ENCODE measurements around the gene CEP170. TPM values are rescaled to one million over a fixed set of nuclear protein-coding genes. Genes with fewer than 3 reads are reported as not detected.

The CEP170 gene
- total and polyA plus RNA-seq, 10 of the 15 experiments (the other 5 are each of a cell fraction or from before 2014, with no cell fraction given) = 15.0 to 67.3 (median 40.2) TPM

DNA sequence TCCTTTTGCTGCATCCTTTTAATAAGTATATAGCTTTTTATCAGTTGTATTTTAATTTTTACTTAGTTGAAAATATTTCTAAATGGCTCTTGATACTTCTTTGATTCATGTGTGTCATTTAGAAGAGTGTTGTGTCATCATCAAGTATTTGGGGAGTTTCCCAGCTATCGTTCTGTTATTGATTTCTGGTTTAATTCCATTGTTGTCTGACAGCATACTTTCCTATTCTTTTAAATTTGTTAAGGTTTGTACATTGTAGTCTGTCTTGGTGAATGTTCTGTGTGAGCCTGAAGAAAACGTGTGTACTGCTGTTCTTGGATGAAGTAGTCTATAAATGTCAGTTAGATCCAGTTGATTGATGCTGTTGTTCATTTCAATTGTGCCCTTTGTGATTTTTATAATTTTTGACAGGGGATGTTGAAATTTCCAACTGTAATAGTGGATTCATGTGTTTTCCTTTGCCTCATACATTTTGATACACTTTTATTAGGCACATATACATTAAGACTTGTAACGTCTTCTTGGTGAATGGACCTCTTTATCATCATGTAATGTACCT lies 25.6 kb upstream of the CEP170 start (continued):
- TF ChIP-seq, protein P1, sequence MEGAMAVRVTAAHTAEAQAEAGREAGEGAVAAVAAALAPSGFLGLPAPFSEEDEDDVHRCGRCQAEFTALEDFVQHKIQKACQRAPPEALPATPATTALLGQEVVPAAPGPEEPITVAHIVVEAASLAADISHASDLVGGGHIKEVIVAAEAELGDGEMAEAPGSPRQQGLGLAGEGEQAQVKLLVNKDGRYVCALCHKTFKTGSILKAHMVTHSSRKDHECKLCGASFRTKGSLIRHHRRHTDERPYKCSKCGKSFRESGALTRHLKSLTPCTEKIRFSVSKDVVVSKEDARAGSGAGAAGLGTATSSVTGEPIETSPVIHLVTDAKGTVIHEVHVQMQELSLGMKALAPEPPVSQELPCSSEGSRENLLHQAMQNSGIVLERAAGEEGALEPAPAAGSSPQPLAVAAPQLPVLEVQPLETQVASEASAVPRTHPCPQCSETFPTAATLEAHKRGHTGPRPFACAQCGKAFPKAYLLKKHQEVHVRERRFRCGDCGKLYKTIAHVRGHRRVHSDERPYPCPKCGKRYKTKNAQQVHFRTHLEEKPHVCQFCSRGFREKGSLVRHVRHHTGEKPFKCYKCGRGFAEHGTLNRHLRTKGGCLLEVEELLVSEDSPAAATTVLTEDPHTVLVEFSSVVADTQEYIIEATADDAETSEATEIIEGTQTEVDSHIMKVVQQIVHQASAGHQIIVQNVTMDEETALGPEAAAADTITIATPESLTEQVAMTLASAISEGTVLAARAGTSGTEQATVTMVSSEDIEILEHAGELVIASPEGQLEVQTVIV (IDR thresholded peaks at IDR 0.05; ENCODE audit: borderline replicate concordance, partially characterized antibody) = no peak
- no peak for TF ChIP-seq CHD4 (IDR thresholded peaks at IDR 0.05)

DNA sequence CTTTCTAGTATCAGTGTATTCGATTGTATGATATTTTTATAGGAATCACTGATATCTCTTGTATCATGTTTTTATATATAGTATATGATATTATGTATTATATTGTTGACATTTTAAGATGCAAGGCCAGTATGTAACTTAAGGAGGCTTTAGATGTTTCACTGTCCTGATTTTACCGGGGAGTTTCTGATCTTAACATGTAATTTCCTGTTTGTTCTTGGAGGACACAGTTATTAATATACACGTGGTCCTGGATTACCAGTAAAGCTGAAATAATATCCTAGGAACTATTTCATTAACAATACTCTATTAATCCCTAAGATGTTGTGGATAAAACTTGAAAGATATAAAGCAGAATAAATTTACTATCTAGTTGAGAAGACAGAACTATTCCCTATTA lies 20.2 kb upstream of the CEP170 start:
- RAD21 ChIA-PET (ENCODE audit: unreplicated experiment) = no interaction called here
- Histone ChIP-seq H3K9ac (ENCODE audit: control insufficient read depth, insufficient read depth, low read length) (no peak overlapping the region), H3K4me3 (no peak overlapping the region), H3K79me2 (ENCODE audit: control insufficient read depth, insufficient read depth, low read length) (no peaks in the 10 kb centered on the region), H2AFZ (ENCODE audit: control insufficient read depth, low read depth, low read length) (no peak overlapping the region), H3K27me3 (replicated peaks in 1 of 2; ENCODE audit: control insufficient read depth in 2 of 2, insufficient read depth in 2 of 2, low read length in 1 of 2) (no peaks in the 10 kb centered on the region), H3K36me3 (ENCODE audit: control insufficient read depth in 2 of 2, insufficient read depth in 2 of 2, low read length in 1 of 2) (peaks cover 1 to 6% of the 10 kb centered on the region in 2 experiments; a peak in 2 of 4 replicates), H3K9me3 (replicated peaks; ENCODE audit: control insufficient read depth, insufficient read depth, low read length) (peaks cover 2% of the 10 kb centered on the region; the same call in 1 of the 3 replicates), H3K4me1 (ENCODE audit: control insufficient read depth, insufficient read depth, low read length) (no peaks in the 10 kb centered on the region), H4K20me1 (ENCODE audit: control insufficient read depth, insufficient read depth) (no peaks in the 10 kb centered on the region), H3K4me2 (ENCODE audit: control insufficient read depth, insufficient read depth) (no peak overlapping the region), H3K27ac (ENCODE audit: control insufficient read depth, insufficient read depth) (no peak overlapping the region)
- ATAC-seq (no peak), DNase-seq (ENCODE audit: low read depth, low spot score) (no peak), FAIRE-seq (no peak)
- BruUV-seq (replicated peaks) = no TSS peak
- intact Hi-C loops (cut with micrococcal nuclease; ENCODE audit: unreplicated experiment) = no loop called here
- POLR2A ChIA-PET = interaction anchor here (0.6 kb wide), 1 partner anchor 24 kb away, joined by 9 read pairs; no protein-coding TSS in a partner anchor
- CTCF ChIA-PET = interaction anchor here (1.1 kb wide), 1 partner anchor 36 kb away, joined by 3 read pairs; no protein-coding TSS in a partner anchor
- TF ChIP-seq KAT2A (conservative IDR thresholded peaks at IDR 0.05; ENCODE audit: control insufficient read depth, low read depth, low read length) (no peak), ZZZ3 (IDR thresholded peaks at IDR 0.05; ENCODE audit: control insufficient read depth, insufficient read length, low read depth) (no peak)
- in situ Hi-C loops (cut with MboI) = no loop called here
- SMC1A ChIA-PET (ENCODE audit: uncharacterized antibody, unreplicated experiment) = no interaction called here
- WGBS (ENCODE audit: insufficient coverage, insufficient replicate concordance, low lambda C conversion rate, missing lambda C conversion rate) = 94% methylated on average over 3 of the region's 3 CpGs
